Lower leg skin (tissue), 4 donors: Measurements from ENCODE around the gene RNF217. TPM values are rescaled to one million over a fixed set of nuclear protein-coding genes. Genes with fewer than 3 reads are reported as not detected.

Source experiments
- DNase-seq, 2 donors: peaks; one replicate each; pipeline ENCODE4 v3.0.0-alpha.2; 2019; ENCODE audit warnings: low spot score in 2 of 2
- H3K4me3 ChIP-seq: fragments of 200-600 bp; sonication (generic); 2 replicates; pipeline ENCODE4 v1.5.1; 2017; ENCODE audit warnings: mild to moderate bottlenecking, low read depth; ENCODE audit not compliant: poor library complexity, severe bottlenecking
- POLR2A ChIP-seq, 2 donors: fragments of 450-650 bp; IDR thresholded peaks; one replicate each; pipeline ENCODE4 v1.6.1; 2016 to 2017; ENCODE audit warnings: antibody characterized with exemption in 2 of 2, mild to moderate bottlenecking in 1 of 2, moderate library complexity in 1 of 2
- WGBS, 2 donors: methylation state at CpG; one replicate each; pipeline ENCODE4 v1.1.5; 2018; 5-methylcytosine and 5-hydroxymethylcytosine counted together
- intact Hi-C: fragments of 100-400 bp; cut with DNase I; formaldehyde crosslinking; loops from one replicate; pipeline ENCODE4 v1.15.0; 2023; ENCODE audit warnings: low total_unique reads
- total RNA-seq, 4 donors: library from RNA; depleted of rRNA; stranded (reverse); fragments of >200 nt; gene quantifications; one replicate each; pipeline ENCODE4 v1.1.0, GENCODE V29; 2016
- TF ChIP-seq, protein P1 (sequence below), 3 donors: fragments of 450-650 bp; IDR thresholded peaks; one replicate each; pipeline ENCODE4 v1.5.1; 2016; ENCODE audit warnings: antibody characterized with exemption in 3 of 3, mild to moderate bottlenecking in 3 of 3, moderate library complexity in 2 of 3

RNF217 gene
- total RNA-seq, 4 donors from 2014 or later = 17.2 to 35.2 (median 25.1) TPM

DNA sequence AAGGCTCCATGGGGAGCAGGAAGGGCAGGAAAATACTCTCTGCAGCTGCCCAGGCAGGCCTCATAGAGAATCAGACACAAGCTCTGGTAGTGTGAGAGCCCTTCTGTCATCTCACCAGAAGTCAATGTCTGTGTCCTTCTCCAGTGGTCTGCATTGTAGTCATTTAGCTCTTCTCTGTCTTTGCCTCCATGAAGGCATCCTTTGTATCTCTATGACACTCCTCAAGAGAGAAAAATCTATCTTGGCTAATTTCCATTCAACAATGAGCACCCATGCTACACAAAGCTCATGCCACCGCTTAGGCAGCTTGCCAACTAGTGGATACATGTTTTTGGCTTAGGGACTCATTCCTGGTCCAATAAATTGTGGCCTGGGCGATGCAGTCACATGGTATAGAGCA, 92.1 kb downstream of the RNF217 start:
- no peak for DNase-seq
- WGBS, 2 donors = 94 to 100% methylated on average over 2 of the region's 2 CpGs
- intact Hi-C loops = loop anchor here (2.0 kb wide), 1 partner anchor 62 kb away; no protein-coding TSS in a partner anchor
- H3K4me3 ChIP-seq = no peak overlapping the region
- TF ChIP-seq POLR2A (IDR thresholded peaks at IDR 0.05) = no peak
- TF ChIP-seq, protein P1, sequence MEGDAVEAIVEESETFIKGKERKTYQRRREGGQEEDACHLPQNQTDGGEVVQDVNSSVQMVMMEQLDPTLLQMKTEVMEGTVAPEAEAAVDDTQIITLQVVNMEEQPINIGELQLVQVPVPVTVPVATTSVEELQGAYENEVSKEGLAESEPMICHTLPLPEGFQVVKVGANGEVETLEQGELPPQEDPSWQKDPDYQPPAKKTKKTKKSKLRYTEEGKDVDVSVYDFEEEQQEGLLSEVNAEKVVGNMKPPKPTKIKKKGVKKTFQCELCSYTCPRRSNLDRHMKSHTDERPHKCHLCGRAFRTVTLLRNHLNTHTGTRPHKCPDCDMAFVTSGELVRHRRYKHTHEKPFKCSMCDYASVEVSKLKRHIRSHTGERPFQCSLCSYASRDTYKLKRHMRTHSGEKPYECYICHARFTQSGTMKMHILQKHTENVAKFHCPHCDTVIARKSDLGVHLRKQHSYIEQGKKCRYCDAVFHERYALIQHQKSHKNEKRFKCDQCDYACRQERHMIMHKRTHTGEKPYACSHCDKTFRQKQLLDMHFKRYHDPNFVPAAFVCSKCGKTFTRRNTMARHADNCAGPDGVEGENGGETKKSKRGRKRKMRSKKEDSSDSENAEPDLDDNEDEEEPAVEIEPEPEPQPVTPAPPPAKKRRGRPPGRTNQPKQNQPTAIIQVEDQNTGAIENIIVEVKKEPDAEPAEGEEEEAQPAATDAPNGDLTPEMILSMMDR (IDR thresholded peaks at IDR 0.05) = no peak

DNA sequence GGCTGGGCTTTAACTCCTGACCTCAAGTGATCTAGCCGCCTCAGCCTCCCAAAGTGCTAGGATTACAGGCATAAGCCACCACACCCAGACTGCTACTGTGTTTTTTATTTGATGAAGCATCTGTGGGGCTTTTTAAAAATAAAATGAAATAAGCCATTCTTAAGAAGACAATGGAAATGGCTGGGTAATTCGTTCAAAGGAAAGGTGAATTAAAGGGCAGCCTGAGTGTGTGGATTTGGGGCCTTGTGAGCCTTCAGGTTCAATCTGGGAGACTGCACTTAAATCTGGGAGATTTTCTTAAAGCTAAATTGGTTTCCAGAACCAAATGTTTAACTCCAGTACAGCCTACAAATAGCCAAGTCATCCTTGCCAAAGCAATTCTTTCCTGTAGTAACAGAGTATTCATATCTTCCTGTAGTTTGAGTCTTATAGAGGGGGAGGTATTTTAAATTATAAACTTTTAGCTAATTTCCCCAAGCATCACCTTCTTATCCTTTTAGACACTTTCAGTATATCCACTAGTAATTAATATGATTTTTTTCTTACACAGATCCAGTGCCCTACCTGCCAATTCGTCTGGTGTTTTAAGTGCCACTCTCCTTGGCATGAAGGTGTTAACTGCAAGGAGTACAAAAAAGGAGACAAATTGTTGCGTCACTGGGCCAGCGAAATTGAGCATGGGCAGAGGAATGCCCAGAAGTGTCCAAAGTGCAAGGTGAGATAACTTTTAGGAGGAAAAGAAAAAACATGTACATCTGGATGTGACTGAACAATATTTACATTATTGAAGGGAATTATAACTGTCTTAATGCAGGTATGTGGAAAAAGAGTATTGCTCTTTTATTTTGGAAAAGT, 95.4 kb downstream of the RNF217 start:
- TF ChIP-seq POLR2A (IDR thresholded peaks at IDR 0.05) = no peak
- TF ChIP-seq, protein P1 (IDR thresholded peaks at IDR 0.05) = no peak
- WGBS, 2 donors = 77 to 85% methylated on average over 5 of the region's 5 CpGs

DNA sequence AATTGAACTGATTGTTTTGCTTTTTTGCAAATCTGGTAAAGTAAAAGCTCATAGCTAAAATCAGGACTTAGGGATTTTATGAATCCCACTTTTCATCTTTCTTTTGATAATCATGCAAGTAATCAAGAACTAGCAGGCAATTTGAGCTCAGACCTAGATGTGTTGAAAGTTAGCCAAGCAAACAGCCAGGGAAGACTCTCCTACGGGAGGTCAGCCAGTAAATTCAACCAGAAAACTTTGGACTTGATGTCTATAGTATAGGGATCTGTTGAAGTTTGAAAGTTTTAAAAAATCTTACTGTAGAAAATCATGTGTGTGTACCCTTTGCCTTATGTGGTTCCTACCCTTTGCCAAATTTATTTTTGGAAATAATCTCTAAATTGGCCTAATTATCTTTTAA, 96.3 kb downstream of the RNF217 start:
- intact Hi-C loops = no loop called here
- TF ChIP-seq POLR2A (IDR thresholded peaks at IDR 0.05) = no peak
- TF ChIP-seq, protein P1 (IDR thresholded peaks at IDR 0.05) = no peak
- no peak for DNase-seq
- no peak overlapping the region for H3K4me3 ChIP-seq
- WGBS, 2 donors = 71 to 82% methylated on average over 1 of the region's 1 CpG

More for the DNA sequence above, 95.4 kb downstream of the RNF217 start:
- intact Hi-C loops = no loop called here
- DNase-seq = no peak
- no peak overlapping the region for H3K4me3 ChIP-seq

DNA sequence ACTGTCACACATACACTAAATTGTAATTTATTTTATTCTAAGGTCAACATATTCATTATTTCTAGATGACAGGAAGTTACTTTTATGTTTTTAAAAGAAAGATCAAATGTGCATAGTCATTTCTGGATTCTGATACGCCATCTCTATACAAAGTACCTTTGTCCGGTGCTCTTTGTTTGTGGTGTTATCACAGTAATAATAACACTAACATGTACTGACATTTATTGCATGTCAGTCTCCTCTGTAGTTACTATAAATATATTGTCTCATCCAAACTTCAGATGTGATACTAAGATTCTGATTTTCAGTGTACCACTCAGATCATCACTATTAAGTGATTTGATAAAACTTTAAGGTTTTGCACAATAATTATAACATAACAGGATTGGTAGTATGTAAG, 101.1 kb downstream of the RNF217 start:
- no peak overlapping the region for H3K4me3 ChIP-seq
- TF ChIP-seq POLR2A (IDR thresholded peaks at IDR 0.05) = no peak
- TF ChIP-seq, protein P1 (IDR thresholded peaks at IDR 0.05) = no peak
- WGBS, 2 donors = 89 to 92% methylated on average over 2 of the region's 2 CpGs
- no peak for DNase-seq
- intact Hi-C loops = no loop called here

DNA sequence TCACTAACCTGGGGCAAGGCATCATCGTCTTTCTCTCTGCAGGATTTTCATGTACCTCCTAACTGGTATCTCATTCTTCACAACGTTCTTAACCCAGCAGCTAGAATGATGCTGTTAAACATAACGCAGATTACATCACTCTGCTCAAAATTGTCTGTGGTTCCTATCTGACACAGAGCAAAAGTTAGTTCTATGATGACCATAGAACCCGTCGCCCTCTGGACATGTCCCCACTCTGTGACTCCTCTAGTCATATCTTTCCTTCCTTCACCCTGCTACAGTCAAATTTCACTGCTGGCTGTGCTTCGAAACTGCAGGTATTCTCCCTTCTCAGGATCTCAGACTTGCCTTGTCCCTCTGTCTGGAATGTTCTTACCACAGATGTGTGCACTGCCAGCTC, 103.9 kb downstream of the RNF217 start:
- intact Hi-C loops = no loop called here
- H3K4me3 ChIP-seq = no peak overlapping the region
- 89 to 96% methylated on average over 6 of the region's 6 CpGs for WGBS, 2 donors
- DNase-seq = no peak
- TF ChIP-seq, protein P1 (IDR thresholded peaks at IDR 0.05) = no peak
- TF ChIP-seq POLR2A (IDR thresholded peaks at IDR 0.05) = no peak
